Measurements from ENCODE around the gene SRRM3.

DNA sequence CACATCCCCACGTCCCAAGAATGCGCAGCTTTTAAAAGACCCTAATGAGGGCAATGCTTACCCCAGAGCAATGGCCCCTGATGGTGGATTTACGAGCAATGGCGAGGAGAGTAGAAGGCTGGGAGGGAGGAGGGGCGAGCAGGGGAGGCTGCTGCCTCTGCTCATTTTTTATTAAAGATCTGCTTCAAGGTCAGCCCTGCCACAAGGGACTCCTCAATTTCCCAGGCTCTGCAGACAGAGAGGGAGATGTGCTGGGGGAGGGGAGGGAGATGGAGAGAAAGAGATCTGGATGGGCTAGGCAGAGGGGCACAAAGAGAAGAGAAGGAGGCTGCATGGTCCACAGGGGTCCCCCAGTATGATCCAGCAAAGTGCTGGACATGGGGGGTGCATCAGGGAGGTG, 7.8 kb upstream of the SRRM3 start:
- TF ChIP-seq, protein P1, sequence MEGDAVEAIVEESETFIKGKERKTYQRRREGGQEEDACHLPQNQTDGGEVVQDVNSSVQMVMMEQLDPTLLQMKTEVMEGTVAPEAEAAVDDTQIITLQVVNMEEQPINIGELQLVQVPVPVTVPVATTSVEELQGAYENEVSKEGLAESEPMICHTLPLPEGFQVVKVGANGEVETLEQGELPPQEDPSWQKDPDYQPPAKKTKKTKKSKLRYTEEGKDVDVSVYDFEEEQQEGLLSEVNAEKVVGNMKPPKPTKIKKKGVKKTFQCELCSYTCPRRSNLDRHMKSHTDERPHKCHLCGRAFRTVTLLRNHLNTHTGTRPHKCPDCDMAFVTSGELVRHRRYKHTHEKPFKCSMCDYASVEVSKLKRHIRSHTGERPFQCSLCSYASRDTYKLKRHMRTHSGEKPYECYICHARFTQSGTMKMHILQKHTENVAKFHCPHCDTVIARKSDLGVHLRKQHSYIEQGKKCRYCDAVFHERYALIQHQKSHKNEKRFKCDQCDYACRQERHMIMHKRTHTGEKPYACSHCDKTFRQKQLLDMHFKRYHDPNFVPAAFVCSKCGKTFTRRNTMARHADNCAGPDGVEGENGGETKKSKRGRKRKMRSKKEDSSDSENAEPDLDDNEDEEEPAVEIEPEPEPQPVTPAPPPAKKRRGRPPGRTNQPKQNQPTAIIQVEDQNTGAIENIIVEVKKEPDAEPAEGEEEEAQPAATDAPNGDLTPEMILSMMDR (IDR thresholded peaks at IDR 0.05; ENCODE audit: poor library complexity, severe bottlenecking) = no peak
- TF ChIP-seq, protein P2, sequence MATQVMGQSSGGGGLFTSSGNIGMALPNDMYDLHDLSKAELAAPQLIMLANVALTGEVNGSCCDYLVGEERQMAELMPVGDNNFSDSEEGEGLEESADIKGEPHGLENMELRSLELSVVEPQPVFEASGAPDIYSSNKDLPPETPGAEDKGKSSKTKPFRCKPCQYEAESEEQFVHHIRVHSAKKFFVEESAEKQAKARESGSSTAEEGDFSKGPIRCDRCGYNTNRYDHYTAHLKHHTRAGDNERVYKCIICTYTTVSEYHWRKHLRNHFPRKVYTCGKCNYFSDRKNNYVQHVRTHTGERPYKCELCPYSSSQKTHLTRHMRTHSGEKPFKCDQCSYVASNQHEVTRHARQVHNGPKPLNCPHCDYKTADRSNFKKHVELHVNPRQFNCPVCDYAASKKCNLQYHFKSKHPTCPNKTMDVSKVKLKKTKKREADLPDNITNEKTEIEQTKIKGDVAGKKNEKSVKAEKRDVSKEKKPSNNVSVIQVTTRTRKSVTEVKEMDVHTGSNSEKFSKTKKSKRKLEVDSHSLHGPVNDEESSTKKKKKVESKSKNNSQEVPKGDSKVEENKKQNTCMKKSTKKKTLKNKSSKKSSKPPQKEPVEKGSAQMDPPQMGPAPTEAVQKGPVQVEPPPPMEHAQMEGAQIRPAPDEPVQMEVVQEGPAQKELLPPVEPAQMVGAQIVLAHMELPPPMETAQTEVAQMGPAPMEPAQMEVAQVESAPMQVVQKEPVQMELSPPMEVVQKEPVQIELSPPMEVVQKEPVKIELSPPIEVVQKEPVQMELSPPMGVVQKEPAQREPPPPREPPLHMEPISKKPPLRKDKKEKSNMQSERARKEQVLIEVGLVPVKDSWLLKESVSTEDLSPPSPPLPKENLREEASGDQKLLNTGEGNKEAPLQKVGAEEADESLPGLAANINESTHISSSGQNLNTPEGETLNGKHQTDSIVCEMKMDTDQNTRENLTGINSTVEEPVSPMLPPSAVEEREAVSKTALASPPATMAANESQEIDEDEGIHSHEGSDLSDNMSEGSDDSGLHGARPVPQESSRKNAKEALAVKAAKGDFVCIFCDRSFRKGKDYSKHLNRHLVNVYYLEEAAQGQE (IDR thresholded peaks at IDR 0.05; ENCODE audit: borderline replicate concordance) = no peak
- TF ChIP-seq EZH2 (IDR thresholded peaks at IDR 0.05; ENCODE audit: borderline replicate concordance, insufficient read depth, low read length, poor library complexity, severe bottlenecking) (no peak), RAD21 (conservative IDR thresholded peaks at IDR 0.05) (no peak), SMC3 (conservative IDR thresholded peaks at IDR 0.05; ENCODE audit: poor library complexity) (no peak), POLR2AphosphoS5 (IDR thresholded peaks at IDR 0.05) (no peak)

All from neural cell (in vitro differentiated cells).